Activated effector memory CD4-positive, alpha-beta T cell treated with Interleukin-2 at 50 U/mL for 16 hours (primary cell): ENCODE measurements around the gene FLII.

ENCODE experiments used
- DNase-seq: peaks from one replicate; pipeline ENCODE4 v3.0.0-alpha.2; 2020

FLII gene

DNA sequence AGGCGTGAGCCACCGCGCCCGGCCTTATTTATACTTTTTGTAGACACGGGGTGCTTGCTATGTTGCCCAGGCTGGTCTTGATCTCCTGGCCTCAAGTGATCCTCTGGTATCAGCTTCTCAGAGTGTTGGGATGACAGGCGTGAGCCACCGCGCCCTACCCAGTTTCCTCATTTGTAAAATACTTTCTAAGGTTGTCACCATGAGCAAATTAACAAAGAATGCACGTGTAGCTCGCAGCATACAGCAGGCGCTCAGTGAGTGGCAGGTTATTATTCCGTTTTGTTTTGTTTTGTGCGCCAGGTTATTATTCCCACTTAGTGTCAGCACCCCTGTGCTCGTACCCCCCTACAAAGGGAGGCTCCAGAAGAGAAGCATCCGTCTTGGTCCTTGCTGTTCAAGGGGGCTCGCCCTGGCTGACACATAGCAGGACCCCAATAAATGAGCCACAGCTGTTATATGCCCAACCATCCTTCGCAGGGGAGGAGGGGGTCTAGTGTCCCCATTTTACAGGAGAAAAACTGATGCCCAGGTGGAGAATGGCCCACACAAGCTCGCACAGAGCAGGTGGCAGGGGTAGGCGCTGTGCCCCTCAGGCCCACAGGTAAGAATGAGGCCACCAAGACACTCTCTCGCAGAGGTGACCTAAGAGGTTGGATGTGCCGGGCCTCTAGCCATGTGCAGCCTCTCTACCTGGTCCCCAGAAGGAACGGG is 1.2 kb upstream of the FLII start:
- no peak for DNase-seq

DNA sequence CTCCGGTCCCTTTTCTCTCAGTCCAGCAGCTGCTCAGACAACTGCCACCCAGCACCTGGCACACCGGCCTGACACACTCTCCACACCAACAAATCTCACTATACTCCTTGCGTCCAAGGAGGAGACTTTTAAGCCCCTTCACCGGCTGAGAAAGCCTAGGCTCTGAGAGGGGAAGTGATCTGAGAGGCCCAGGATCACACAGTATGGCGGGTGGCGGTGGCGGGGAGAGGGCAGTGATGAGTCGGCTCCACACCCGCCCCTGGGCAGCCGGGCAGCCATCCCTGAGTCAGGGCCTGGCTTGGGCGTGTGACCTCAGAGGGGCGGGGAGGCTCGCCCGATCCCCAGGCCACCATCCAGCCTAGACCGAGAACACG is 569 bp downstream of the FLII start:
- peak; percentile 28 for DNase-seq

DNA sequence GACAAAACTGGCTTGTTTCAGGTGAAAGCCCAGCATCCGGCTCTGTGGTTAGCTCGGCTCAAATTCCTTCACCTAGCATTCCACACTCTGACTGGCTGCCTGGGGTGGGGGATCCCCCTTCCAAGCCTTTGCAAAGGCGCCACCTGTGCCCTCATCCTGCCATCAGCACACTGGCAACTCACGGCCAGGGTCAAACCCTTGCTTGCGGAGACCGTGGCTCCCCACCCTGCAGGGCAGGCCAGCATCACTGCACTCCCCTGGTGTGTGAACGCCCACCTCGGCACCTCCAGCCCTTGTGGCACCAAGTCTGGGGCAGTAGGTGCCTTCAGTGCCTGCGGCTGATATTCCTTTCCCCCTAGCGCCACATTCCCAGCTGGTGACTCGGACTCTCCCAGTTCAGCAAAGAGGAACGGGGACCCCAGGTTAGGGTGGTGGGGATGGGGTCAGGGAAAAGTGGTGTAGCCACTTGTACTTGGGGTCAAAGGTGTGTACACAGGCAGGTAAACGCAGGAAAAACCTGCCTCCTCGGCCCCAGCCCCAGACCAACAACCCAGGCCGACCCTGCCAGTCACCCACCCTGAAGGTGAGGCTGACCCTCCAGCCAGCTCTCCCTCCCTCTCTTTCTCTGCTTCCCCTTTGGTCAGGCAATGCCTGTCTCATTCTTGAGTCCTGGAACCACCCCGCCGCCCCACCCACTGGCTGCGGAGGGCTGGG is 1.1 kb downstream of the FLII start:
- DNase-seq, result peak; percentile 9

DNA sequence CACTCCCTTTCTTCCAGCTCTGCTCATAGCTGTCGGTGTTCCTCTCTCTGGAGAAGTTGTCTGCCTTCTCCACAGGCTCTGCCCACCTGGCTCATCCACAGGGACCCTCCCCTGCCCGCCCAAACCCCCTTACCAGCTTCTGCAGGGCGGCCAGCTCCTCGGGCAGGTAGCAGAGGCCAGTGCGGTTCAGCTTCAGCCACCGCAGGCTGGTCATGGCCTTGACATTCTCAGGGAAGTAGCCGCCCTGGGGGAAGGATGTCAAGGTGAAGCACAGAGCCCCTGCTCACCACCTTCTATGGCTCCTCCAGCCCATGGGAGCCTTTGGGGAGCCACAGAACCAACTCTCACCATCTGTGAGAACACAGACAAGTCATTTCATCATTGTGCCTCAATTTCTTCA is 1.8 kb downstream of the FLII start:
- no peak for DNase-seq

DNA sequence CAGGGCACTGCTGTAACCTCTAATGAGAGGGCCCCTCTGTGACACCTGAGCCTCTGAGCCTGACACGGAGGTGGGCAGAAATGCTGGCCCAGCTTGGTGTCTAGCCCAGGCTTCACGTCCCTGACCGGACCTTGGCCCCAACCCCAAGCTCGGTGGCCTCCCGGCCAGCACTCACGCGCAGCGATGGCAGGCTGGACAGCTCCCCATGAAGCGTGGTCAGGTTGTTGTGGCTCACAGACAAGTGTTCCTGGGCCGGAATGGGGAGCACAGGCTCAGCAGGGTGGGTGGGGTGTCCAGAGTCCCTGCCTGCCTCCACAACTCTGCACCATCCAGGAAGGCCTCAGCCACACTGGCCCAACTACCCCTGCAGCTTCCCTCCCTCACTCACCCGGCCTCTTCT is 2.2 kb downstream of the FLII start:
- no peak for DNase-seq

DNA sequence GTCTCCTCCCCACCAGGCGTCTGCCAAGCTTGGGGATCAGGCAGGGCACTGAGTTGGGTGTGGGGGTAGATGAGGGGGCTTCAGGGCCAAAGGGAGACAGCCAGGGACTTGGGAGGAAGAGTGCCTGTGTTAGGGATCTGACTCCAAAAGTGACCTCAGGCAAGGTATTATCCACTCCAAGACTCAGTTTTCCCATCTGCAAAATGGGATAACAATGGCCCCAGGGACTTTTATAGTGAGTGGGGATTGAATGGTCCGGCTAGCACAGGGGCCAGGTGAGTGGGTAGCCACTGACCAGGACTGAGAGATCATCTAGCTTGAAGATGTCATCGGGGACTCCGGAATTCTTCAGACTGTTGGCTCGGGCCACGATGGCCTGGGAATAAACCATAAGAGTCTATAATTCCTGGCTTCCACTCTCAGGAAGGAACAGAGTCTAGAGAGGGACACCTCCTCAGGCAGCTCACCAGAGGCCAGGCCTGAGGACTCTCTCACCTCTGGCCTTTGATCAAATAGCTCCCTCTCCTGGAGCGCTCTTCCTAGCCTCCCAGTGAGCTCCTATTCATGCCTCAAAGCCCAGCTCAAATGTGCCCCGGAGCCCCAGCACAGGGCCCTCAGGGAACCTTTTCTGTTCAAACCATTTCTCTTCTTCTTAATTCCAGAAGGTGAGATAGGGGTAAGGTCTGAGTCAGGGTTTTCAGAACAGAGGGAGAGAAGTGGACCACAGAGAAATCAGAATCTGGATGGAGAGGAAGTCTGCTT is 3.5 kb downstream of the FLII start:
- DNase-seq, result no peak

DNA sequence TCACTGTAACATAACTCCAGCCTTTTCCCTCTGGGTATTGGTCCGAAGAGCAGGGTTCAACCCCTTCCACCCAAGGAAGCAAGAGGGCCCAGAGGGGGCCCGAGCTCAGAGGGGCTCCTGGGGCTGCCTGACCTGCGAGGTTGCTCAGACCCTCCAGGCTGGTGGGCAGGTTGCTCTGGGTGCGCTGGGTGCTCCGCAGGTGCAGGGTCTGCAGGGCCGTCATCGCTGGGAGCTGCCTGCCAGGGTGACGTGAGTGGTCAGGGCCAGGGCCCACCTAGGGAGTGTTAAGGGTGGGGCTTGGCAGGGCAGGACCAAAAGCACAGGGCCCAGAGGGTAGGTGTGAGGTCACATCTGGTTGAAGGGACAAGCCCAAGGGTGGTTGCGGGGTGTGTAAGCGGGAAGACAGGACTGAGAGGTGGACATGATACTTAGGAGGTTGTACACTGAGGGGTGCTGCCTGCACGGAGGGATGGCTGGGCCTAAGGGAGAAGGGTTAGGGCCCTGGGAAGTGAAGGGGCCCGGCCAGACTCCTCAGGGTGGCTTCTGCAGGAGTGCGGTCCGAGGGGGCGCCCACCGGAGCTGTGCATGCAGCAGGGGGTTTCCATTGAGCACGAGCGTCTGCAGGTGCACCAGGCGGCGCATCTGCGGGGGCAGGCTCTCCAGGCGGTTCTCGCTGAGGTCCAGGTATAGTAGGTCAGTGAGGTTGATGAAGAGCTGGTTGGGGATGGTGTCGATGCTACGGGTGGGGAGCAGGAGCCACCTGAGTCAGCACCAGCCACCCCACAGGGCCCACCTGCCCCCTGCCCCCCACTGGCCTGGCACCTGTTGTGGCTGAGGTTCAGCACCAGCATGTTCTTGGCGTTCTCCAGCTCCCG is 4.4 kb downstream of the FLII start:
- no peak for DNase-seq

DNA sequence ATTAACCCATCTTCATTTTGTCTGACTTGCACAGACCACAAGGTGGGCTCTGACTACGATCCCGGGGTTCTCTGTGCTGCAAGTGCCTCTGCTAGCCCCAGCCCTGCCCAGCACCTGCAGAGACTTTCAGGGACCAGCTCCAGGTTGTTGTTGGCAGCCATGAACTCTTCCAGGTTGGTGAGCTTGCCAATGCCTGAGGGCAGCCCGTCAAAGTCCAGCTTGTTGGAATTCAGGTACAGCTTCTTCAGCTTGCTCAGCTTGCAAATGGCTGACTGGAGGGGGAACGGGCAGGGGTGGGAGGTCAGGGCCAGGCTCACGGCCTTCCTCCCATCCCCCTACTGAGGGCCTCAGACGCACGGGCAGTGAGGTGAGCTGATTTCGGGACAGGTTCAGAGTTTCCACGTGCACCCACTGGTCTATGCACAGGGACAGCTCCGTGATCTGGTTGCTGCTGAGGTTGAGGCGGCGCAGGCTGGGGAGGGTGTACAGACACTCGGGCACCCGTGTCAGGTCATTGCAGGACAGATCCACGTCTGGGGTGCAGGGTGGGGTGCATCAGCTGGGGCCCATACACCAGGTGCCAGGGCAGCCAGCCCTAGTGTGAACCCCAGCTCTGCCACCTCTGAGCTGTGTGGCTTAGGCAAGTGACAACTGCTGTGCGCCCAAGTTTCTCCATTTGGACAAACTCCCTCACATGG is 5.2 kb downstream of the FLII start:
- DNase-seq, result no peak

DNA sequence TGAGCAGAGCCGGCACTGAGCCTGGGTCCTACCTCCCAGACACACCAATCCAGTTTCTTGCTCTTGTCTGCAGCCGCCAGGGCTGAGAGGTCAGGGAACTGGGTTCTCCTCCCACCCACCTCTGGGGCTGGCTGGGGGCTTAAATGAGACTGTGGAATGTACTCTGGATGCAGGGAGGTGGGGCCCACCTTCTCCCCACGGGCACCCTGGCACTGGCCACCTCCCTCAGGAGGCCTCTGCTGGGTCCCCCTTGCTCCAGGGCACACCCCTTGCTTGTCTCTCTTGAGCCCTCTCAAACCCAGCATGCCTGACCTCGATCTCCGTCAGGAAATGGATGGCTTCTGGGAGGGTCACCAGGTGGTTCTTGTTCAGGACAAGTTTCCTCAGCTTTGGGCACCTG is 6.4 kb downstream of the FLII start:
- no peak for DNase-seq

DNA sequence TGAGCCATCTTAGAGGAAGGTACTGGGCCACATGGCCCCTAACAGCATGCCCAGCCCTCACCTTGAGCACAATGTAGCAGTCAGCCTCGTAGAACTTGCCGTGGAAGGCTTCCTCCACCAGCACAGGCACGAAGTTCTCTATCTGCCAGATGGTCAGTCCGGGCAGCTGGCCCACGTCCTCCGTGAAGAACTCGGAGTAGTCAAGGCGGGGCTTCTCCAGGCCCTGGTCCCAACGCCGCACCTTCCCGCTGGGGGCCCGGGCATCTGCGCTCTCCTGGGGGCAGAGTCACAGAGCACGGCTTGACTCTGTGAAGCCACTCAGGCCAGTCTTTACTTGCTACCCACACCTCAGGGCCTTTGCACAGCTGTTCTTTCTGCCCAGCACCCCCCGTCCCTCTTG is 7.3 kb downstream of the FLII start:
- DNase-seq, result no peak

DNA sequence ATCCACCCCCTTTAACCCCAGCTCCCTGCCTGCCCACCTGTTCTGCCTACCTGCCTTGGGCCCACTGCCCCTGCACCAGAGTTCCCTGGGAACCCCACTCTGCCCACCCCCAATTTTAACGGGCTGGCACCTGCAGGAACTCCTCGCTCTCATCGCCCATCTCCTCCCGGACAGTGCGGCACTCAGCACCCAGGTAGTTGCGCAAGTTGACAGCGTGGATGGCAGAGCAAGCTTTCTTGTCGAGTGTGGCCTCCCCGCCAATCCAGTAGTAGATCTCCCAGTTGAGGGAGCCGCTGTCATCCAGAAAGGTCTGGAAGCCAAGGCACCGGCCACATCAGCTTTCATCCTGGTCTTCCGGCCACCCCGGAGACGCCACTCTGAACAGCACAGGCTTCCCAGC is 7.8 kb downstream of the FLII start:
- DNase-seq, result no peak

DNA sequence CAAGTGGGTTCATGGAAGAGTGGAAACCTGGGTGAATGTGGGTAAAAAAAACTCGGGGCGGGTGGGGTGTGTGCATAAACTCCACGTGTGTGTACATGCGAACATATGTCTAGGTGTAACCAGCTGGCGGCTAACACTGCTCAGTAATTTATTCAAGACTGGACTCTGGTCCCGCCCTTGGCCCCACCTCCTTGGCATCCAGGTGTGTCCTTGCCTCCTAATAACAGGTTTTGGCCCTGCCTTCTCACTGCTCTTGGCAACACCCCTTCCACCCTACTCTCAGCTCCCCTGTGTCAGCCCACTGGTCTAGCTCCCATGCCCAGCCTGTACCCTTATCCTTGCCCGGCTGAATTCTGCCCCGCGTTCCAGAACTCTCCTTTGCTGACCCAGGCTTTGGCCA is 8.3 kb downstream of the FLII start:
- no peak for DNase-seq

DNA sequence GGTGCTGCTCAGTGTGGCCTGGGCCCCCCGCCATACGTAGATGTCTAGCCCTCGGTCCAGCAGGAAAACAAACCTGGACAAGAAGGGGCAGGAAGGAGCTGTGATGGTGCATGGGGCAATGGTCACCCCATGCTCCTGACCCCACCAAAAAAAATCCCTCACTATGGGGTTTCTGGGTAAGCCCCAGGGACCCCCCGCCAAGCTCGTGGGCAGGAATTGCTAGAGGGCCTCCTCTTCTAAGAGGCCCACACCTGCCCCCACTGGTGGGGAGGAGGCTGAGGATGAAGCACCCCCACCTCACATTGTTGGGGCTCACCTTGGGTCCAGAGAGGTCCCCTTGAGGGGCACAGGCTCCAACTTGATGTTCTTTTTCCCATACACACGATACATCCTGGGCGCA is 9.7 kb downstream of the FLII start:
- DNase-seq, result no peak

DNA sequence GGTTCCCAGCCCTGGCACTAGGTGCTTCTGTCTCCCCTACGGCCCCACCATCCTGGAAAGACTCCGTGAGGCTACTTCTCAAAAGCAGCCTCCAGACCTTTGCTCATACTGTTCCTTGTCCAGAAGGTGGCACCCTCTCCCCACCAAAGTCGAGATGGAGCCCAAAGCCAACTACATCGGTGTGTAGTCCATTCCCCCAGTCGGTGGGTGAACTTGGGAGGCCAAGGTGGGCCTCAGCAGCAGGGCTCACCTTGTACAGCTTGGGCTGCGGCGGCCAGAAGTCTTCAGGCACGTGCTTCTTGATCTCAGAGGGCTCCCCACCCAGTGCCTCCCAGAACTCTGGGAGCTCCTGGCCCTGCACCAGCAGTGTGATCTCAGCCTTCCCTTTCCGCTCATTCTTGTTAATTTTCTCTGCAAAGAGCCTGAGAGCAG is 10.2 kb downstream of the FLII start:
- DNase-seq, result peak; percentile 38

DNA sequence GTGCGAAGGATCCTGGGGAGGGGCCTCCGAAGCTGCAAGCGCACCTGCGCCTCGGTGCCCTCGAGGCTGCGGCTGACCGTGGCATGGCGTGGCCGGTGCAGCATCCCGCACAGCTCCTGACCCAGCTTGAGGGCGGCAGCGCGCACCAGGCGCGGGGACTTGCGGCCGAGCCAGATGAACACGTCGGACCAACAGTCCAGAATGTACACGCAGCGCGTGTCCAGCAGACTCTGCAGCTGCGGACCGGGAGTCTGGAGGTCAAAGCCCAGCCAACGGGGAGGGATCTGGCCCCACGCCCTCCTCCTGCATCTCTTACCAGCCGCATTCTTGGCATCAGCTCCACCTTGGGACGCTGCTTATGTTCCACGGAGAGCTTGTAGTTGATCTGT is 10.9 kb downstream of the FLII start:
- DNase-seq, result no peak

DNA sequence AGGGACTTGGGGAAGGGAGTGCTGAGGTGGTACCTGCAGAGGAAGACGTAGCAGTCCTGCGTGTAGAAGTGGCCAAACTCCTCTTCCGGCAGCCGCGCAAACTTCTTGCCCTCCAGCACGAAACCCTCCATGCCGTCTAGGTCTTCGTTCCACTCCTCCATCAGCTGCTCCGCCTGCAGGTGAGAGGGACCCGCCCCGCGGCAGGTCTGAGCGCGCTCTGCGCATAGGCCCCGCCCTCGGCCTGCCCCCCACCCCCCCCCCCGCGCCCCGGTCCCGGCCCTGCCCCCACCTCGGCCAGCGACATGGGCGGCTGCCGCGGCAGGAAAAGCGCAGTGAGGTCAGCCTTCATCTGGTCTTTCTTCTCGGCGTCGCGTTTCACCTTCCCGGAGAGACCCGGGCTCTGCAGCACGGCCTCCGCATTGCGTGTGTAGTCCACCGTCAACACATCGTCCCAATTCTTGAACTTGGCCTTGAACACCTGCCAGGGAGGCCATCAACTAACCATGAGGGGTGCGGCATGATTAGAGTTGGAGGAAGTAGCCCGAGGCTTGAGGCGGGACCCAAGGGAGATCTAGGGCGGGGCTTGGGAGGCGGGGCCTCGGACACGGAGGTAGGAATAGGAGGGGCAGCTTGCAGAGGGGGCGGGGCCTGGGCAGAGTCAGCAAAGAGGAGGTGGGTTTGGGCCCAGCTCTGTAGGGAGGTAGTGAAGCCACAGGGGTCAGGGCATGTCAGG is 11.5 kb downstream of the FLII start:
- no peak for DNase-seq

DNA sequence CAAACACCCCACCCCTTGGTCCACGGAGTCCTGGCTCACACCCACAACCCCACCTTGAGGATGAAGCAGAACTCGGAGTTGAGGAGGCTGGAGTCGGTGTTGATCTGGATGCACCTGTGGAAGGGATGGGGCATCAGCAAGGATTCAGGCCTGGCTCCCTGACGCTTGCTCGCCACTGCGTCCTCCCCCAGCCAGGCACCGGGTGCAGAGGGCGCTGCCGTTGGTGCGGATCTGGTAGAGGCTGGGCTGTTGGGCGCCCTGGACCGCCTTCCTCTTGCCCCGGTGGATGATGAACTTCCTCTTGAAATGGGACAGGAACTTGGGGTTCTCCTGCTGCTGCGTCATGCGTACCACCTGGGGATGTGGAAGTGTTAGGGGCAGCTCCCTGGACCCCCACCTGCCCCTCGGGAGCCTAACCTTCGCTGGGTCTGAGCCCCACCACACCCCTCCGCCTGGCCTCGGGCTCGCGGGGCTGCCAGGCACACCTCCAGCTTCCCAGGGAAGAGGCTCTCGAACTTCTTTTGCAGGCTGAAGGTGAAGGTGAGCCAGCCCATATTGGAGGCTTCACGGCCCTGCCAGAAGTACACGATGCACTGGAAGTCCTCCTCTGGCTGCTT is 12.3 kb downstream of the FLII start:
- DNase-seq, result no peak

DNA sequence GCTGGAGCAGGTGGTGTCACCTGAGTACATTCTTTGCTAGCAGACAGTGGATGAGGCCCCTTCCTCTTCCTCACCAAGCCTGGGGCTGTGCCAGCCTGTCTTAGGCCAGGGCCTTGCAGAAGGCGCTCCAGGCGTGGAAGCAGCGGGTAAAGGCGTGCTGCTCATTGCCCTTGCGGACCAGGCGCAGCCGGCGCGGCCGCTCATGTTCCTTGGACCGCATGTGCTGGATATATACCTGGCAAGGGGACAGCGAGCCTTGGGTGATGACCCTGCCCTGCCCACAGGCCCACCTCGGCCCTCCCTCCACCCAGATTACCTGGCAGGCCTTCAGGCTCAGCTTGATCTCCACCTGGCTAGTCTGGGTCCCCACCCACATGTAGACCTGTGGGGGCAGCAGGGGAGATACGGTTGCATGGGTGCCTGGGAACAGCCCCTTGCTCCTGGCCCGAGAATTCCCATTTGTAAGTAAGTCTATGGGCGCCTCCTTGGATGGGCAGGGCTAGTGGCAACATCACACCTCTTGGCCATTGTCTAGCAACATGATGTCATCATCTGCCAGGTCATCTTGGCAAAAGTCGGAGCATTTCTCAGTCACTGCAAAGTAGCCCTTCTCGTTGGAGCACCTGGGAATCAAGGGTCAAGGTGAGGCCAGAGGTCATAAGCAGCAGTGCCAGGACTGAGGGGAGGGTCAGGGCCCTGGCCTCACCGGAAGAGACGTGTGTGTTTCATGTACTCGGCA is 13.3 kb downstream of the FLII start:
- no peak for DNase-seq

DNA sequence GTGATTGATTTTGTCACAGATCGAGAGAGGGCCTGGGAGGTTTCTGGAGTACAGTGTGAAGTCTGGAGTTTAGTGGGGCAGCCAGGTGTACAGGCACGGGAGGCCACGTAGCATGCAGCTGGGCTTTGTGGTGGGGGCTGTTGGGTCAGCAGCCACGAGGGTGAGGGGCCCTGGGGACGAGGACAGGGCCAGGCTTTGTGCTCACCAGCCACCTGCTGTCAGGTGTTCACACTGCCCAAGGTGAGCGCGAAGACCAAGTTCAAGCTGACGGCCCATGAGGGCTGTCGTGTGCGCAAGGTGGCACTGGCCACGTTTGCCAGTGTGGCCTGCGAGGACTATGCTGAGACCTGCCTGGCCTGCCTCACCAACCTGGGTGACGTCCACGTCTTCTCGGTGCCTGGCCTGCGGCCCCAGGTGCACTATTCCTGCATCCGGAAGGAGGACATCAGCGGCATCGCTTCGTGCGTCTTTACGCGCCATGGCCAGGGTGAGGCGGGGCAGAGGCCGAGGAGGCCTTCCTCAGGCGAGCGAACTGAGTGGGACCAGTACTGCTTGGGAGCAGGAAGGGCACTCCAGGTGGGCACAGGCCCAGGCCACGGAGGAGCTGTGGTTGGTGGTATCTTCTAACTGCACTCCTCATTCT is 17.2 kb downstream of the FLII start:
- no peak for DNase-seq

DNA sequence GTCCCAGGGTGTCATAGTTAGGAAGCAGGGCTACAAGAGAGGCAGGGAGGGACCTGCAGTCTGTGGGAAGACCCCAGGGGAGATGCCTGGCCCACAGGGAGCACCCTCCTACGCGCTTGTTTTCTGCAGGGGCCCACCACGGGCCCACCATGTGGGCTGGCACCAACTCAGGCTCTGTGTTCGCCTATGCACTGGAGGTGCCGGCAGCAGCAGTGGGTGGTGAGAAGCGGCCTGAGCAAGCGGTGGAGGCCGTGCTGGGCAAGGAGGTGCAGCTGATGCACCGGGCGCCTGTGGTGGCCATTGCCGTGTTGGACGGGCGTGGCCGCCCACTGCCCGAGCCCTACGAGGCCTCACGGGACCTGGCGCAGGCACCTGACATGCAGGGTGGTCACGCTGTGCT is 18.1 kb downstream of the FLII start:
- no peak for DNase-seq
